Calu3 (cell line): ENCODE measurements around the gene LRRK1. TPM values are rescaled to one million over a fixed set of nuclear protein-coding genes. Genes with fewer than 3 reads are reported as not detected.

ENCODE experiments used
- BruUV-seq: library from RNA; stranded (reverse); fragments of 400-500 nt; replicated peaks from 2 replicates; lab custom pipeline; 2021; lab: Mats Ljungman, UMichigan
- CTCF ChIA-PET: fragments of 300-600 bp; sonication (Branson Sonifier 250); formaldehyde crosslinking; loops from one replicate; lab custom pipeline; 2022; ENCODE audit warnings: antibody characterized with exemption; lab: Charles Lee
- DNase-seq: peaks from one replicate; pipeline ENCODE4 v3.0.0; 2022
- H3K27ac Mint-ChIP-seq: one replicate; pipeline ENCODE4 v1.8.0; 2022; ENCODE audit warnings: mixed read lengths; ENCODE audit not compliant: unreplicated experiment
- H3K27me3 Mint-ChIP-seq: one replicate; pipeline ENCODE4 v1.8.0; 2022; ENCODE audit warnings: mixed read lengths; ENCODE audit not compliant: unreplicated experiment
- H3K36me3 Mint-ChIP-seq: one replicate; pipeline ENCODE4 v1.8.0; 2022; ENCODE audit warnings: mild to moderate bottlenecking, moderate library complexity, mixed read lengths; ENCODE audit not compliant: insufficient read depth, unreplicated experiment
- H3K4me1 Mint-ChIP-seq: one replicate; pipeline ENCODE4 v1.8.0; 2022; ENCODE audit warnings: mild to moderate bottlenecking, low read depth, mixed read lengths; ENCODE audit not compliant: unreplicated experiment
- H3K4me3 Mint-ChIP-seq: one replicate; pipeline ENCODE4 v1.8.0; 2022; ENCODE audit warnings: mild to moderate bottlenecking, low read depth, moderate library complexity, mixed read lengths; ENCODE audit not compliant: unreplicated experiment
- H3K9me3 Mint-ChIP-seq: one replicate; pipeline ENCODE4 v1.8.0; 2022; ENCODE audit warnings: low read depth, mixed read lengths; ENCODE audit not compliant: unreplicated experiment
- intact Hi-C: fragments of 100-400 bp; cut with micrococcal nuclease; formaldehyde crosslinking; loops from one replicate; pipeline ENCODE4 v1.10.0; 2022; ENCODE audit not compliant: unreplicated experiment
- total RNA-seq: library from RNA; stranded (reverse); gene quantifications from 2 replicates; pipeline ENCODE4 v1.2.3, GENCODE V29; 2022
- TF ChIP-seq, protein P1 (sequence below): fragments of 200-600 bp; IDR thresholded peaks from one replicate; pipeline ENCODE4 v1.8.0; 2022; ENCODE audit warnings: antibody characterized with exemption; ENCODE audit not compliant: unreplicated experiment

LRRK1 gene
- total RNA-seq, 1 experiment from 2014 or later: 21.3 TPM

DNA sequence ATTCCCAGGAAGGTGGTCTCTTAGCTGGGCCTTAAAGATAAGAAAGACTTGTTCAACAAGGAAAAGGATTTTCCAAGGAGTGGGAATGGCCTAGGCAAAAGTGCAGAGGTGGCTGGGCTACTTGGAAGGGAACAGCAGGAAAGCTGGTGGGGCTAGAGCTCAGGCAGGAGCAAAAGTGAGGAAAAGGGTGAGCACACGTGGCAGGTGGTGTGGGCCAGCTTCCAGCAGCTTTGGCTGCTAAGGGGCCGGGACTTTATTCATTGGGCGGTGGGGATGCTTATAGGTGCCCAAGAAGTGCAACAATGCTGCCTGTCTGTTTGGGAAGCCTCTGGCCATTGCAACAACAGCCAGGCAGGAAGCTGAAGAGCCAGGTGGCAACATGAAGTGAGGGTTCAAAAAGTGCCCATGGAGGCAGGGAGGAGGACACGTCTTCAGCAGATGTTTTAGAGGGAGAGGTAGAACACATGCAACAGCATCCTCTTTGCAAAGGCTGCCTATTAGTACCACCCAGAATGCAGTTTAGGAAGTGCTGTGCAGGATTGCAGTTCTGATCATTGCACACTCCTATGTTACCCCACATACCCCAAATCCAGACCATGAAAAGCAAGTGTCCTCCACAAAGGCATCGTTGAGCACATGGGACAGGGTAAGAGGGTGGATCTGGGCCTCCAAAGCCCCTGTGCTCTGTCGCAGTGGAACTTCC lies 25.7 kb upstream of the LRRK1 start:
- Mint-ChIP-seq H3K4me1 (peaks cover 38% of the 10 kb centered on the region), H3K27me3 (no peaks in the 10 kb centered on the region), H3K36me3 (peaks cover 100% of the 10 kb centered on the region), H3K27ac (peak overlapping the region; percentile 64), H3K4me3 (no peak overlapping the region), H3K9me3 (no peaks in the 10 kb centered on the region)
- intact Hi-C loops: no loop called here
- no TSS peak for BruUV-seq
- TF ChIP-seq, protein P1, sequence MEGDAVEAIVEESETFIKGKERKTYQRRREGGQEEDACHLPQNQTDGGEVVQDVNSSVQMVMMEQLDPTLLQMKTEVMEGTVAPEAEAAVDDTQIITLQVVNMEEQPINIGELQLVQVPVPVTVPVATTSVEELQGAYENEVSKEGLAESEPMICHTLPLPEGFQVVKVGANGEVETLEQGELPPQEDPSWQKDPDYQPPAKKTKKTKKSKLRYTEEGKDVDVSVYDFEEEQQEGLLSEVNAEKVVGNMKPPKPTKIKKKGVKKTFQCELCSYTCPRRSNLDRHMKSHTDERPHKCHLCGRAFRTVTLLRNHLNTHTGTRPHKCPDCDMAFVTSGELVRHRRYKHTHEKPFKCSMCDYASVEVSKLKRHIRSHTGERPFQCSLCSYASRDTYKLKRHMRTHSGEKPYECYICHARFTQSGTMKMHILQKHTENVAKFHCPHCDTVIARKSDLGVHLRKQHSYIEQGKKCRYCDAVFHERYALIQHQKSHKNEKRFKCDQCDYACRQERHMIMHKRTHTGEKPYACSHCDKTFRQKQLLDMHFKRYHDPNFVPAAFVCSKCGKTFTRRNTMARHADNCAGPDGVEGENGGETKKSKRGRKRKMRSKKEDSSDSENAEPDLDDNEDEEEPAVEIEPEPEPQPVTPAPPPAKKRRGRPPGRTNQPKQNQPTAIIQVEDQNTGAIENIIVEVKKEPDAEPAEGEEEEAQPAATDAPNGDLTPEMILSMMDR: no peak
- CTCF ChIA-PET: no interaction called here
- no peak for DNase-seq

DNA sequence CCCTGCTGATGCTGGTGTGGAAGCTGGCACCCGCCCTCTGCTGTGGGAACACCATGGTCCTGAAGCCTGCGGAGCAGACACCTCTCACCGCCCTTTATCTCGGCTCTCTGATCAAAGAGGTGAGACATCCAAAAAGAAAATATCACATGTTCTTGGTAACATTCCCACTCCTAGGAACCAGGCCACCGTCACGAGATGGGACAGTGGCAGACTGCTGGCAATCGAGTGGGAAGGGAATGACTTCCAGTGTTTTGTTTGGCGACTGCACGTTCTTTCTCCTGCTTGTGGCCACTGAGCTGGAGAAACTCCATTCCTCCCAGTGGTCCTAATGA lies 25.2 kb upstream of the LRRK1 start:
- peak overlapping the region; percentile 64 for H3K27ac Mint-ChIP-seq
- TF ChIP-seq, protein P1: no peak
- H3K36me3 Mint-ChIP-seq: peaks cover 100% of the 10 kb centered on the region
- no peak for DNase-seq
- no peaks in the 10 kb centered on the region for H3K27me3 Mint-ChIP-seq
- no peaks in the 10 kb centered on the region for H3K9me3 Mint-ChIP-seq
- CTCF ChIA-PET: no interaction called here
- H3K4me1 Mint-ChIP-seq: peaks cover 38% of the 10 kb centered on the region
- no TSS peak for BruUV-seq
- H3K4me3 Mint-ChIP-seq: no peak overlapping the region
- intact Hi-C loops: no loop called here

DNA sequence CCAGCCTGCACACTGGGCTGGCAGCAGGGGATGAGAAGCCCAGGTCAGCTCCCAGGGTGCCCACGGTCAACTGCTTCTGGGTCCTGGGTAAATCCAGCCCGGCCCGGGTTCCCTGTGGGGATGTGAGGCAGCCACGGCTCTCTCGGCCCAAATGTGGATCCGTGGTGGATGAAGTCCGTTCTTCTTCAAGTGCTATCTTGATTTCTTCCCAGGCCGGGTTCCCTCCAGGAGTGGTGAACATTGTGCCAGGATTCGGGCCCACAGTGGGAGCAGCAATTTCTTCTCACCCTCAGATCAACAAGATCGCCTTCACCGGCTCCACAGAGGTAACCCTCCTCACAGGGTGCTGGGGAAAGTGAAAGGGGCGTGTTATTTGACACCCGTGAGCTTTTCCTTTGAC lies 23.4 kb upstream of the LRRK1 start:
- H3K27me3 Mint-ChIP-seq: no peaks in the 10 kb centered on the region
- H3K4me1 Mint-ChIP-seq: peaks cover 23% of the 10 kb centered on the region
- no TSS peak for BruUV-seq
- no peaks in the 10 kb centered on the region for H3K9me3 Mint-ChIP-seq
- H3K36me3 Mint-ChIP-seq: peaks cover 100% of the 10 kb centered on the region
- no peak overlapping the region for H3K4me3 Mint-ChIP-seq
- TF ChIP-seq, protein P1: no peak
- CTCF ChIA-PET: interaction anchor here (1.7 kb wide), 1 partner anchor 23 kb away, joined by 4 read pairs; no protein-coding TSS in a partner anchor
- no peak for DNase-seq
- peak overlapping the region; percentile 64 for H3K27ac Mint-ChIP-seq
- intact Hi-C loops: no loop called here

DNA sequence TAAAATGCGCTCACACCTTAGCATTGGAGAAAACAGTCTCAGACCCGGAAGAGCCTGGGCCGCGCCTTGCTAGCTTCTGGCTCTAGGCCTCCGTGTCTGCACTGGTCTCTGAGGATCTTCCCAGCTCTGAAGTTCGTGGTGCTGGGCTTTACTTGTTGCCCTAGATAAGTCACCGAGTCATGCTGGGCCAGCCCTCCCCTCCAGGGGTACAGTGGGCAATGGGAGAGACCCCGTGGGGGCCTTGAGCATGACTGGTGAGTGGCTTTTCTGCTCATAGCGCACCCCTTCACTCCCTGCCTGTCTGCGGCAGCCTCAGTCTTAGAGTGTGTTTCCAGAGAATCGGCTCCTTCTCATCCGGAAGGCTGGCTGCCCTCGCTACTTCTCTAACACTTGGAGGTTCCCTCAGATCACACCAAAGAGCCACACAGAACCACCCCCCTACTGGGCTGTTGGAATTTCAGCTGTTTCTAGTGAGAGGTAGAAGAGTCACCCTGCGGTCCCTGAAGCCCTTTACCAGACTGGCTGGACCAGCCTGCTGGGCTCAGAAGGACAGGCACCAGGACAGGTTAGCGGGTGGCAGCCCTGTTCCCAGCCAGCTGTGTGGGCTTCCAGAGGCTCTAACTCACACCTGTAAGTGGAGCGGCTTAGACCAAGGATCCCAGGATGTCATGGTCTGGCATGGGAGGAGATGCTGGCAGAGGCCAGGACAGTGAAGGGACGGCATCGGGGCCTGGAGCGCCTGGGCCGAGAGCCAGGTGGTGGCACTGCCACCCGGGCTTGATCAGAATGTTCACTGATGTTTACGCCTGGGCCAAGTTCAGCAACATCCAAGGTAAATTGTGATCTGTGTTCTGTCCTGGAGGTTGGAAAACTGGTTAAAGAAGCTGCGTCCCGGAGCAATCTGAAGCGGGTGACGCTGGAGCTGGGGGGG lies 21.7 kb upstream of the LRRK1 start:
- Mint-ChIP-seq H3K27ac (peak overlapping the region; percentile 77), H3K4me1 (peaks cover 28% of the 10 kb centered on the region), H3K27me3 (no peaks in the 10 kb centered on the region), H3K36me3 (peaks cover 100% of the 10 kb centered on the region), H3K9me3 (no peaks in the 10 kb centered on the region), H3K4me3 (no peak overlapping the region)
- TF ChIP-seq, protein P1: no peak
- BruUV-seq: no TSS peak
- intact Hi-C loops: no loop called here
- CTCF ChIA-PET: interaction anchor here (0.5 to 1.7 kb wide), 2 partner anchors 24 to 526 kb away, joined by 4 to 5 read pairs; no protein-coding TSS in a partner anchor
- DNase-seq: no peak
